G401 (cell line): ENCODE data around the gene DNAJC5. TPM values are rescaled to one million over a fixed set of nuclear protein-coding genes. Genes with fewer than 3 reads are reported as not detected.

ENCODE experiments used
- DNase-seq: peaks from one replicate; pipeline ENCODE4 v3.0.0-alpha.2; 2015; ENCODE audit warnings: low spot score
- in situ Hi-C: cut with HindIII; loops from 2 replicates; pipeline ENCODE4 v1.10.0; 2016; ENCODE audit warnings: low sequenced_read_pairs, mixed read lengths
- total RNA-seq: library from RNA; depleted of rRNA; stranded (reverse); fragments of >200 nt; shearing (Covaris generic); gene quantifications from 2 replicates; pipeline ENCODE4 v1.2.3, GENCODE V29; 2014

The DNAJC5 gene
- total RNA-seq, 1 experiment from 2014 or later: 43.6 TPM

- in situ Hi-C loops: no loop called here
- peak; percentile 55 for DNase-seq
Observed at GRCh38 chr20:63946986-63947637, 52.2 kb downstream of the DNAJC5 start.

GRCh38 chr20:63947638-63948456, 52.9 kb downstream of the DNAJC5 start:
- peak; percentile 77 for DNase-seq
- in situ Hi-C loops: no loop called here

- peak; percentile 59 for DNase-seq
- in situ Hi-C loops: no loop called here
Observed at GRCh38 chr20:63950701-63951397, 55.9 kb downstream of the DNAJC5 start.

- DNase-seq: peak; percentile 65
- in situ Hi-C loops: no loop called here
Observed at GRCh38 chr20:63951398-63952209, 56.7 kb downstream of the DNAJC5 start.

GRCh38 chr20:63952210-63952535, 57.2 kb downstream of the DNAJC5 start:
- in situ Hi-C loops: no loop called here
- no peak for DNase-seq

DNA sequence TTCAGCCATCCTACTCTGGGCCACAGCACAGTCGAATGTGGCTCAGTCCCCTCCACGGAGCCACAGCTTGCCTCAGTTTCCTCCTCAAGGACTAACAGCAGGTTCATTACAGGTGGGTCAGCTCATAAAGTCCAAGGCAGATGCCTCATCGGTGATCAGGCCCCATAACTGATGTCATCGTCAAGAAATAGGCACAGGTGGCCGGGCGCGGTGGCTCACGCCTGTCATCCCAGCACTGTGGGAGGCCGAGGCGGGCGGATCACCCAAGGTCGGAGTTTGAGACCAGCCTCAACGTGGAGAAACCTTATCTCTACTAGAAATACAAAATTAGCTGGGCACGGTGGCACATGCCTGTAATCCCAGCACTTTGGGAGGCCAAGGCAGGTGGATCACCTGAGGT, 57.8 kb downstream of the DNAJC5 start:
- no peak for DNase-seq
- in situ Hi-C loops: no loop called here

DNA sequence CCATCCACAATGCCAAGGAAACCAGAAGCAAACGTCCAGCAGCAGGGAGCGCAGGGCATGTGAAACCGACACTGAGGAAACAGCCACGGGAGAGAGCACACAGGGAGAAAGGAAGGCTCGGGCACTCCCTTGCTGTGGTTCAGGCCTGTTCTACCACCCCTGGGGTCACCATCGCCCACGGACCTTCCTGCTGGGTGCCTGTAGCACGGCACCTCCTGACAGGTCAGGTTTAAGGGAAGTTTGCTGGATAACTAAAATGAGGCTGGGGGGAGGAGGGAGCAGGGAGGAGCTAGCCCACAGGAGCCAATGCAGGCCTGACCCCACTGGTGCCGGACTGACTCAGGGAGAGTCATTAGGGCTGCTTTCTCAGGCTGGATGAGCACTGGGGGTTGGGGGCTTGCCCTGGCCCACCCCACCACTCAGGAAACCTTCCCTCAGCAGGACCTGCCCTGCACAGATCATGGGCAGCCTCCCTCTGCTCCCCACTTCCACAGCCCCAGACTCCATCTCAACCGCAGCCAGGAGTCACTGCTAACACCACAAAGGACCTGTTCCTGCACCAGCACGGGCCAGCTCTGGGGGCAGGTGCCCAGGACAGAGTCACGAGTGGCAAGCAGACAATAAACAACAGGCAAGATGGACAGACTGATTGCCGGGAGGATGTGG, 59.0 kb downstream of the DNAJC5 start:
- in situ Hi-C loops: no loop called here
- no peak for DNase-seq

DNA sequence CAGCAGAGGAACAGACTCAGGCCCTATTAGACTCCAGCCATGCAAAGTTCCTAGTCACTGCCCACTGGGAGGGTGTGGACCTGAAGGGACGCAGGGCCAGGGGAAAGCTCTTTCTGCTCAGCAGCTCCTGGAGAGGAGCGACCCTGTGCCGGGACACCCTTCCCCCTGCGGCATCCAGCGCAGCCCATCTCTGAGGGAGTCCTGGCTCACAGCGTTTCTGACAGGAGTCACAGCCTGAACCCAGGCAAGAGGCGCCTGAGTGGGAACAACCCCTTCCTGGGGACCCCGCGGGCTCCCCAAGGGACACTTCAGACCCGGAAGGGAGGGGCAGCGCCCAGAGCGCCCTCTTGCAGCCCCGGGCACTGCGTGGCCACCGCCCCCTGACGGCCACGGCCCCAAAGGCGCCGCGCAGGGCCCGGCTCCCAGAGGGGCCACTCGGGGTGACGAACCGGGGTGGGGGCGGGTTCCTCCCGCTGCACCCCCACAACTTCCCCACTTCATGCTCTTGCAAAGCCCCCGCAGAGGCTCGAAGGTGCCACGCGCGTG, 60.4 kb downstream of the DNAJC5 start:
- no peak for DNase-seq
- in situ Hi-C loops: no loop called here

- peak; percentile 88 for DNase-seq
- in situ Hi-C loops: no loop called here
Observed at GRCh38 chr20:63955827-63956663, 61.1 kb downstream of the DNAJC5 start, which contains the start of gene UCKL1. UCKL1 (minus strand) TSS chr20:63956416; CDS start chr20:63956372, 44 bp downstream.

DNA sequence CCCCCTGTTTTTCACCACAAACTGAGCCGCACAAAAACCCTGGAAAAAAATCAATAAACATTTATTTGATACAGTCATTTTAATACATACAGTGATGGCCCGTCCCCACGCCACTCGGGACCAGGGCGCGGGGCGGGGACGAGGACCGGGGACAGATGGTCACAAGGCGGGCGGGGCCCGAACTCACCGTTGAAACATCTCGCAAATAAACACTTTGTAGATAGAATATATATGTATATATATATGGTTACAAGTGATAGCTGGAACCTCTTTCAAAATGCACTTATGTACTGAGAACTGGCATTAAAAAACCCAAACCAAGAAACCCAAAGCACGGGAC, 61.7 kb downstream of the DNAJC5 start:
- DNase-seq: no peak
- in situ Hi-C loops: no loop called here

GRCh38 chr20:63957004-63957689, 62.2 kb downstream of the DNAJC5 start:
- no peak for DNase-seq
- in situ Hi-C loops: no loop called here

DNA sequence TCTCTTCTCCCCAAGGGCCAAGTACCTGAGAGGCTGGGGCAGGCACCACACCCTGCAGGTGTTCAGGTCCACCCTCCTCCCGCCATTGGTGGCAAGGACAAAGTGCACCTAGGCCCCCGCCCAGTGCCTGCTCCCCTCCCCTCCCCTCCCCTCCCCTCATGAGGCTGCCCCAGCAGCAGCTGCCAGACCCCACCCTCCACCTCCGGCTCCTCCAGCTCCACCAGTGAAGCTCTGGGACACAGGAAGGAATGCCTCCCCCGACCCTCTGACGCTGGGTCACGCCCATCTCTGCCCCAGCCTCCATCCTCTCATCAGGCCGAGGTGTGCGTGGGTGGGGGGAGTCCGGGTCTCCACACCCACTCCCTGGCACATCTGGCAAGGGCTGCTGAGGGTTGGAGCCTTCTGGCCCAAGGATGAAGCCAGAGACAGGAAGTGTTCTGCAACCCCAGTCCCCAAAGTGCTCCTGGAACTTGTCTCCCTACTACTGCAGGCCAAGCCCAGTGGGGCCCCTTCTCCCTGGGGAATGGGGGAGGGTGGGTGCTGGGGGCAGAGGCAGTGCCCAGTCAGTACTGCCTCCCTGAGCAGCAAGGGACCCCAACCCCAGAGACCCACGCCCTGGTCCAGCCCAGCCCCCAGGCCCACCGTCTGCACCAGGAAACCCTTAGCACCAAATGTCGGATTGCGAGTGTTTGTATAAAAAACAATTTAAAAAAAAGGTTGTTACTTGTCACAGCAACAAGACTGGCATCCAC, 62.9 kb downstream of the DNAJC5 start:
- in situ Hi-C loops: no loop called here
- DNase-seq: no peak

GRCh38 chr20:63958471-63958870, 63.5 kb downstream of the DNAJC5 start:
- in situ Hi-C loops: no loop called here
- no peak for DNase-seq

GRCh38 chr20:63958964-63959698, 64.2 kb downstream of the DNAJC5 start:
- in situ Hi-C loops: no loop called here

DNA sequence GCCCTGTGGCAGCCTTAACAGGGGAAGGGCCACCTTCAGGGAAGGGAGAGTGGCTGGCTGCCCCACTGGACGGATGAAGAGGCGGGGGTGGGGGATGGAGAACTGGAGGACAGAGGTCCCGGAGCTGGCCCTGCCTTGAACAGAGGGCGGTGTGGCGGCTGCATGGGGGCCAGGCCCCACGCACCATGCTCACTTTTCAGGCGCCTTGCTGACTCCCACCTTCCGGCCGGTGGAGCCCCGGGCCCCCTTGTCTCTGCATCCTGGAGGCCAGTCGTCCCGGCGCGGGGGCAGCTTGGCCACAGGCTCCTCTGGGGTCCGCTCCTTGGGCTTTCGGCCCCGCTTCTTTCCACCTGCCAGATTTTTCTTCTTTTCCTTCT, 64.8 kb downstream of the DNAJC5 start:
- DNase-seq: no peak
- in situ Hi-C loops: no loop called here

More at GRCh38 chr20:63958964-63959698, 64.2 kb downstream of the DNAJC5 start:
- no peak for DNase-seq
